RKO (cell line): ENCODE data around the gene FAM81B.
A peak's percentile ranks its signal among the peaks of the same experiment; 100 is the strongest.

ENCODE experiments used
- DNase-seq: peaks from one replicate; pipeline ENCODE4 v3.0.0-alpha.2; 2016; ENCODE audit warnings: low spot score

The FAM81B gene

GRCh38 chr5:95403996-95404395 lies 12.8 kb downstream of the FAM81B start:
- DNase-seq = peak; percentile 55

GRCh38 chr5:95406426-95407090 lies 15.4 kb downstream of the FAM81B start:
- DNase-seq = no peak

GRCh38 chr5:95410279-95410678 lies 19.1 kb downstream of the FAM81B start:
- DNase-seq = no peak

- no peak for DNase-seq
Observed at GRCh38 chr5:95411474-95411873, 20.3 kb downstream of the FAM81B start.

- no peak for DNase-seq
Observed at GRCh38 chr5:95414451-95414850, 23.3 kb downstream of the FAM81B start.

GRCh38 chr5:95417971-95418370 lies 26.8 kb downstream of the FAM81B start:
- DNase-seq = peak; percentile 51

GRCh38 chr5:95422838-95423237 lies 31.7 kb downstream of the FAM81B start:
- DNase-seq = no peak

- no peak for DNase-seq
Observed at GRCh38 chr5:95424016-95424415, 32.9 kb downstream of the FAM81B start.

- no peak for DNase-seq
Observed at GRCh38 chr5:95424526-95424925, 33.4 kb downstream of the FAM81B start.

- DNase-seq = no peak
Observed at GRCh38 chr5:95426227-95426626, 35.1 kb downstream of the FAM81B start.

GRCh38 chr5:95432779-95433178 lies 41.6 kb downstream of the FAM81B start:
- DNase-seq = no peak

- DNase-seq = no peak
Observed at GRCh38 chr5:95439801-95440493, 48.8 kb downstream of the FAM81B start.

GRCh38 chr5:95440825-95441224 lies 49.7 kb downstream of the FAM81B start:
- no peak for DNase-seq

GRCh38 chr5:95441636-95442035 lies 50.5 kb downstream of the FAM81B start:
- DNase-seq = no peak

GRCh38 chr5:95445442-95445841 lies 54.3 kb downstream of the FAM81B start:
- no peak for DNase-seq

- no peak for DNase-seq
Observed at GRCh38 chr5:95445995-95446394, 54.8 kb downstream of the FAM81B start.

GRCh38 chr5:95446560-95447221 lies 55.5 kb downstream of the FAM81B start:
- no peak for DNase-seq

GRCh38 chr5:95447961-95448360 lies 56.8 kb downstream of the FAM81B start:
- DNase-seq = no peak

- DNase-seq = no peak
Observed at GRCh38 chr5:95448789-95449188, 57.6 kb downstream of the FAM81B start.

- DNase-seq = no peak
Observed at GRCh38 chr5:95449460-95449859, 58.3 kb downstream of the FAM81B start.

GRCh38 chr5:95454536-95454935 lies 63.4 kb downstream of the FAM81B start:
- DNase-seq = no peak

- no peak for DNase-seq
Observed at GRCh38 chr5:95460665-95461064, 69.5 kb downstream of the FAM81B start.

GRCh38 chr5:95471487-95471886 lies 80.3 kb downstream of the FAM81B start:
- DNase-seq = no peak
